Measurements from ENCODE around the gene MTRFR.
"Not testable (repeated sequence)": the region's sequence is repeated elsewhere in the genome, so short reads cannot be mapped to it uniquely, and the experiment has no call there.

The MTRFR gene

DNA sequence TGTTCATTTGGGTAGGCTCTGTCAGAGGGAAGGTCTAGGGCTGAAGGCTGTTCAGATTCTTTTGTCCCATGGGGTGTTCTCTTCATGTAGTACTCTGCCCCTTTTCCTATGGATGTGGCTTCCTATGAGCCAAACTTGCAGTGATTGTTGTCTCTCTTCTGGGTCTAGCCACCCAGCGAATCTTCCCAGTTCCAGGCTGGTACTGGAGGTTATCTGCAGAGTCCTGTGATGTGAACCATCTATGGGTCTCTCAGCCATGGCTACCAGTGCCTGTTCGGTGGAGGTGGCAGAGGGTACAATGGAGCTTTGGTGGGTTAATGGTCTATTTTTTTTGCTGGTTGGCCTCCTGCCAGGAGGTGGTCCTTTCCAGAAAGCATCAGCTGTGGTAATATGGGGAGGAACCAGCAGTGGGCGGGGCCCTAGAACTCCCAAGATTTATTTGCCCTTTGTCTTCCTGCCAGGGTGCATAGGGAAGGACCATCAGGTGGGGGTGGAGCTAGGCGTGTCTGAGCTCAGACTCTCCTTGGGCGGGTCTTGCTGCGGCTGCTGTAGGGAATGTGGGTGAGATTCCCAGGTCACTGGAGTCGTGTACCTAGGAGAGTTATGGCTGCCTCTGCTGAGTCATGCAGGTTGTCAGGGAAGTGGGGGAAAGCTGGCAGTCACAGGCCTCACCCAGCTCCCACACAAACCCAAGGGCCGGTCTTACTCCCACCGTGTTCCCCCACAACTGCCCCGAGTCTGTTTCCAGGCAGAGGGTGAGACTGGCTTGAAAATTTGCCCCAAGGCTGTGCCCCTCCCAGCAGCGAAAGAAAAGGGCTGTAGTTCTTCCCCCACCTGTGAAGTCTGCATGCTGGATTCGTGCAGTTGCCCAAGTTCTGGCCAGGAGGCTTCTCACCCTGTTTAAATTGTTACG is 17.5 kb downstream of the MTRFR start:
- no peak for DNase-seq

DNA sequence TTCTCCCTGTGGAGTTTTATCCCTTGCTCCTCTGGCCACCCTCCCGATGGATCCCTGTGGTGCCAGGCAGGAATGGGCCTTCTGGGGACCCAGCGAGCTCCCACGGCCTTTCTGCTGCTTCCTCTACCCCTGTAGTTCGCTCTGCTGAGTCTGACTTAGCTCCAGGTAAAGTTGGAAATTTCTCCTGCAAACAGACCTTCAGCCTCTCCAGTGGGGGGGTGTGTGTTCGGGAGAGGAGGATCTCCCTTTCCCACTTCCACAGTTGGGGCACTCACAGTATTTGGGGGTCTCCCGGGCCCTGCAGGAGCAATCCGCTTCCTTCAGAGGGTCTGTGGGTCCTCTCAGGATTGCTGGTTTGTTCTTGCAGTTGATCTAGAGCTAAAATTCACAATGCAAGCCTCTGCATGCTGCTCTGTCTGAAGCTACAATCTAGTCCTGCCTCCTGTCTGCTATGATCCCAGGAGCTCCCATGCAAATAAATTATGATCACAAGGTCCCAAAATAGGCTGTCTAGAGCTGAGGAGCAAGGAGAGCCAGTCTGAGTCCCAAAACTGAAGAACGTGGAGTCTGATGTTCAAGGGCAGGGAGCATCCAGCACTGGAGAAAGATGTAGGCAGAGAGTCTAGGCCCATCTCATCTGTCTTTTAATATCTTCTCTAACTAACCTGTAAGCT is 18.3 kb downstream of the MTRFR start:
- no peak for DNase-seq

GRCh38 chr12:123252365-123252764 is 19.1 kb downstream of the MTRFR start:
- DNase-seq, result not testable (repeated sequence)

GRCh38 chr12:123253641-123254459 is 20.6 kb downstream of the MTRFR start:
- no peak for DNase-seq

GRCh38 chr12:123254853-123255446 is 21.7 kb downstream of the MTRFR start:
- no peak for DNase-seq

- no peak for DNase-seq
Observed at GRCh38 chr12:123258593-123258992, 25.4 kb downstream of the MTRFR start.

GRCh38 chr12:123260081-123260480 is 26.8 kb downstream of the MTRFR start:
- DNase-seq, result no peak

DNA sequence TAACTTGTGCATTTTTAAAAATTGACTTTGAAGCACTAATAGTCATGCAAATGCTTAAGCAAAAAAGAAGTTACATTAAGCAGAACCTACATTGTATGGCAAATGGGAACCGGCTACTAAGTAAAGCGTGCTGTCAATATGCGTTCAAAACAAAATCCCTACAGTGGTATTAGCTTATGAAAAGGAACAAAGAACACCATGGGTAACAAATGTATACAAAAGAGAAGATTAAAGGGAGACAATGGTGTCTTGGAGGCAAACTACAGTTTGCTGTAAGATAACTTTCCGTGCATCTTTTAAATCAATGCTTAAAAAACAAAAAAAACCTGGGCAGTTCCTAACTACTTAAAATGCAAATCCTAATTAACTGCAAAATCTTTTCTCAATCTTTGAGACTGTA is 28.0 kb downstream of the MTRFR start:
- DNase-seq, result no peak

- no peak for DNase-seq
Observed at GRCh38 chr12:123263196-123263817, 30.1 kb downstream of the MTRFR start.

GRCh38 chr12:123264642-123265041 is 31.4 kb downstream of the MTRFR start:
- no peak for DNase-seq

DNA sequence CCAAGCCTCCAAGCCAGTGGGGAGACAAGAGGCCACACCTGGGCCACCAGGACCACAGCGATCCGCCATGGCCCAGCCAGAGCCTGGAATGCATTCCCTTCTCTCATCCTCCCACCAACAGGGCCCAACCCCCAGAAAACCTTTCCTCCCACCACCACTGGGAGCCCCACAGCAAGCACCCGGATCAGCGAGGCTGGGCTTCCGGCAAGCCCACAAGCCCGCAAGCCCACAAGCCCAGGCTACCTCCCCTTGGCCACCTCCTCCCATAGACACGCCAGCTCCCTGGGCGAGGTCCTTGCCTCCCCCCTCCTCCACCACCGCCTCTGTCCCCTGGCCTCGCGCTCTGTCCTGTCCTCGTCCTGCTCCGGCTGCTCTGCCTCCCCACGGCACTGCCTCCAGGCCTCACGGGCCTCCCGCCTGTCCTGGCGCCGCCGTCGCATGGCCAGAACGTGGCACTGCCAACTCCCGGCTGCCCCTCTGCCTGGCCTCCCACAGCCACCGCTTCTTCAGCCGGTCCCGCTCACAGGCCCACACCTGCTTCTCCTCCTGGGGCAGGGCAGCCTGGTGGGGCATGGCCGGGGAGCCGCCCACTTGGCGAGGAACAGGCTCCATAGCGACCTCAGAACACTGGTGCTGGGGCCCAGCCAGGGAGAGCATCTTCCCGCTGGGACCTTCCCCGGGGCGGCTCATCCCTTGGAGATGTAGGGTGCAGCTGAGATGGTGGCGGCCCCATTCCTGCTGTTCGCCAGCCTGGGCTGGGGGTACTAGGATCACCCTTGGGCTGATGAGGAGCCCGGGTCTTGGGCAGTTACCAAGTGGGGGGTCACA is 32.8 kb downstream of the MTRFR start:
- DNase-seq, result no peak

DNA sequence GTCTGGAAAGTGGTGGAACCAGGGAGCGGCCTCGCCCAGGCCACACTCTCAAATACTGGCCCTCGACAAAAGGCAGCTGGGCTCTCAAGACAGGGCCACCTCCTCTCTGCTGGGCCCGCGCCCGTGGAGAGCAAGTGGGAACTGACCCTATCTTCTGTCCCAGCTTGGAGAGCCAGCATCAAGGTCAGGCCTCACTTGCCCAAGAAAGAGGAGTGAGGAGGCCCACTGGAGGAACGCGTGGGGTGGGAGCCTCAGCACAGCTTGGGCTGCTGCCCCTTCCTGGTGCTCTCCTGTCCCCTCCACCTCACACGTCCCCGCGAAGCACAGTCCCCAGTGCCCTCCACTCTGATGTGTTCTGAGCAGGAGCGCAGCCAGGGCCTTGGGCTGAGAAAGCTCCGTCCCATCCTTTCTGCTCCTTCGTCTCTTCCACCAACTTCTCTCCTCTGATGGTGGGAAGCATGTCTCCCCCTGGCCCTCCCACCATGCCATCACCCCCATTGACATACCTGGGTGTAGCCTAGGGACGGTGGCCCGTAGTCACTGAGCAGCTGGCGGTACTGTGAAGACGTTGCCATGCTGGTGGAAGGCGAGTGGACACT is 33.5 kb downstream of the MTRFR start:
- DNase-seq, result no peak

GRCh38 chr12:123267335-123267920 is 34.2 kb downstream of the MTRFR start:
- no peak for DNase-seq

DNA sequence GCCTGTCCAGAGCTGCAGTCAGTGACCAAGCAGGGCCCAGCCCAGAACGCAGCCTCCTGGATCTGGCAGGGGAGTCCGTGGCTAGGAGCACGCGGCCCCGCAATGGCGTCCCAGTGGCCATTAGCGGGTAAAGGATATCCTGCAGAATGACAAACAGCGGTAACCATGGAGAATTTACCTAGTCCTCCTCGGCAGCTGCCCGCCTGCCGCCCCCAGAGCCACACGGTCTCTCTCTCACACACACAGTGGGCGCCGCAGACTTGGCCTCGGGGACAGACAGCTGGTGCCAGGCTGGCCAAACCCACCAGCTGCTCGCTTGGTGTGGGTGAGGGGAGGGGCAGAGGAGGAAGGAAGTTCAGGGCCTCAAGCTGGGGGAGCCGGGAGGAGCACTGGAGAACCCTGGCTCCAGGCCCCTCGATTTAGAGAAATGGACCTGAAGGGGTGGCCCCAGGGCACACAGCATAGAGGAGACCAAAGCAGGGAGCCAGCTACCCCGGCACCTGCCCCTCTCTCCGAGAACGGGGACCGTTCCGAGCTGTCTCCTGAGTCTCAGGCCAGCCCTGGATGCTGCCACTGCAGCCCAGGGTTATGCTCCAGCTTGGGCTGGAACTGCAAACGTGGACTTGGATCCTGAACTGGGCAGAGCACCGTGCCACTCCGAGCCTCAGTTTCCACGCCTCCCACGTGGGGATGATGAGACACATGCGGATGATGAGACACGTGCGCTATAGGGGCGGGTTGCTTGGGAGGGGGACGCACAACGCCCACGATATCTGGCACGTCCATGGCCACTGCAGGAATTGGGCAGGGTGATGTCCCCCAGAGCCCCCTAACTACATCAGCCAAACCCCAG is 35.0 kb downstream of the MTRFR start:
- peak; percentile 13 for DNase-seq

DNA sequence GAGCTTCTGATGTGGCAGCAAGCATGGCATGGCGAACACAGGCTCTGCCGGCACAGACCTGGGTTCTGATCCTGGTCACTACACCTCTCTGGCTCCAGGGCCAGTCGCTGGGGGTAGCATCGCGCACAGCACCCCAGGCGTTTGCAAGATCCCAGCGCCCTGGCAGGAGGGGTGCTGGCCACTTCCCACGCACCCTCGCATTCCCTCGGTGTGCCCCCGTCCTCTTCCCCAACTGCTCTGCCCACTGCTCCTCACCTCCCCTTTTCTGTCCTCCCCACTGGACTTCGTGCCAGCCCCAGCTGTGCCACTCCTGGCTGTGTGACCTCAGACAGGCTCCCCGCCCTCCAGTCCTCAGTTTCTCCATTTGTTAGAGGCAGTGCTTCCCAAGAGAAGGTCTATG is 35.6 kb downstream of the MTRFR start:
- no peak for DNase-seq

DNA sequence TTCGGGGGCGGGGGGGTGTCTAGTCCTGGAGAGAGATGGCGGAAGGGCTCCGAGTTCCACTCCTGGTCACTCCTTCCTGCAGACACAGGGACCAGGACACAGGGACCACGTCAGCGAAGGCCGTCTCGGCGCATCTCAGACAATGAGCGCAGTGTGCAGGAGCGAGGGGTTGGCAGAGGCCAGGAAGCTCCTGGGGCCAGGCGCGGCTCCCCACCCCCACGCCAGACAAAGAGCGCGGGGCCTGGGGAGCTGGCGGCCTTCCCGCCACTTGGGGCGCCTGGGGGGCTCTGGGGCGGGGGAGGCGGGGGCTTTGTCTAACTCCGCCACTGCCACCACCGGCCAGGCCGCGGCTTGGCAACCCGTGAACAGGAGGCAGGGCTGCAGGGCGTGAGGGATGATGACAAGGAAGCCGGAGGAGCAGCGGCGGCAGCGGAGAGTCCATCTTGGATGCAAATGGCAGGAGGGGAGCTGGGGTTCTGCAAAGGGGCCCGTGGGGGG is 36.2 kb downstream of the MTRFR start:
- DNase-seq, result peak; percentile 26

- no peak for DNase-seq
Observed at GRCh38 chr12:123269896-123270213, 36.6 kb downstream of the MTRFR start.

DNA sequence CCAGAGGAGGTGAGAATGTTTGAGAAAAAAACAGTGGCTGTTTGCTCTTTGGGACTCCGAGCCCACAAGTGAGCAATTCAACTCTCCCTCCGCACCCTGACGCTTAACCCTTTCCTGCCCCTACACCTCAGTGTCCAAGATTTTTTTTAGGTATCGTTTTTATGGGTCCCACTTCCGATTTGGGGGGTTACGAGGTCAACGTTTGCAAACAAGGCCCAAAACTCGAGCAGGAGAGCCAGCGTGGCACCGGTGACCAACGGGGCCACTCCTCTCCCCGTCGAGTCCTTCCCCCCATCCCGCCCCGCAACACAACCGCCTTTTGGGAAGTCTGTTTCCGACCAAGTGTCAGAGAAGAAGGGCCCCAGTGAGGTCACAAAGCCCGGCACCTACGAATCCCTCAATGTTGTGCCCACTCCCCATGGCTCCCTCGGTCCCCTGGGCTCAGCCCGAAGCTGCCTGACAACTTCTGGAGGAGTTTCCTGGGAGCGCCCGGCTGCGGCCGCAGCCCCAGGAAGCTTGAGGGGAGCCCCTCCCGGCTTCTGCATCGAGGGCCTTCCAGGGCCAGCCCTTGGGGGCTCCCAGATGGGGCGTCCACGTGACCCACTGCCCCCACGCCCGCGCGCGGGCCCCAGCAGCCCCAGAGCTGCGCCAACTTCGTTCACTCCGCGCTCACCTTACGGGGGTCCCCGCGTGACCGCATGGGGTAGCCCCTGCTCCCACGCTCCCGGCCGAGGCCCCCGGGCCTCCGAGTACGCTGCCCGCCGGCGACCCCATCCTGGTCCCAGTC is 37.2 kb downstream of the MTRFR start:
- DNase-seq, result peak; percentile 33
